GM21576 (cell line): ENCODE data around the gene ZNF574.

Experiments
- ATAC-seq: cut with Tn5 transposase; IDR thresholded peaks from one replicate; pipeline ENCODE4 v1.9.1; 2021; ENCODE audit warnings: mild to moderate bottlenecking, moderate library complexity; ENCODE audit not compliant: unreplicated experiment

Gene ZNF574

GRCh38 chr19:42079886-42080763 lies 4.2 kb downstream of the ZNF574 start:
- ATAC-seq, result no peak

GRCh38 chr19:42080764-42081375 lies 4.9 kb downstream of the ZNF574 start:
- no peak for ATAC-seq

GRCh38 chr19:42081584-42082203 lies 5.7 kb downstream of the ZNF574 start:
- ATAC-seq, result no peak

GRCh38 chr19:42083537-42083936 lies 7.6 kb downstream of the ZNF574 start:
- no peak for ATAC-seq

GRCh38 chr19:42086188-42086736 lies 10.3 kb downstream of the ZNF574 start:
- ATAC-seq, result no peak

GRCh38 chr19:42086770-42087550 lies 11.0 kb downstream of the ZNF574 start:
- ATAC-seq, result no peak

- ATAC-seq, result no peak
Observed at GRCh38 chr19:42088471-42089190, 12.7 kb downstream of the ZNF574 start.

GRCh38 chr19:42089191-42089750 lies 13.3 kb downstream of the ZNF574 start:
- no peak for ATAC-seq

GRCh38 chr19:42089772-42090171 lies 13.8 kb downstream of the ZNF574 start:
- no peak for ATAC-seq

- no peak for ATAC-seq
Observed at GRCh38 chr19:42090672-42091071, 14.7 kb downstream of the ZNF574 start.

- ATAC-seq, result no peak
Observed at GRCh38 chr19:42091300-42091699, 15.3 kb downstream of the ZNF574 start.

- no peak for ATAC-seq
Observed at GRCh38 chr19:42091742-42092141, 15.8 kb downstream of the ZNF574 start.

GRCh38 chr19:42092350-42092749 lies 16.4 kb downstream of the ZNF574 start:
- no peak for ATAC-seq

- no peak for ATAC-seq
Observed at GRCh38 chr19:42093505-42093904, 17.5 kb downstream of the ZNF574 start.

- no peak for ATAC-seq
Observed at GRCh38 chr19:42093926-42094325, 18.0 kb downstream of the ZNF574 start.

- no peak for ATAC-seq
Observed at GRCh38 chr19:42095142-42095813, 19.3 kb downstream of the ZNF574 start.

GRCh38 chr19:42095814-42096230 lies 19.9 kb downstream of the ZNF574 start:
- no peak for ATAC-seq

GRCh38 chr19:42096255-42096837 lies 20.4 kb downstream of the ZNF574 start:
- ATAC-seq, result no peak

- ATAC-seq, result no peak
Observed at GRCh38 chr19:42097461-42097860, 21.5 kb downstream of the ZNF574 start.
